ENCODE results near the gene DPP6.

Gene DPP6

GRCh38 chr7:154869436-154869835 is 817.2 kb downstream of the DPP6 start:
- no peak for DNase-seq

DNA sequence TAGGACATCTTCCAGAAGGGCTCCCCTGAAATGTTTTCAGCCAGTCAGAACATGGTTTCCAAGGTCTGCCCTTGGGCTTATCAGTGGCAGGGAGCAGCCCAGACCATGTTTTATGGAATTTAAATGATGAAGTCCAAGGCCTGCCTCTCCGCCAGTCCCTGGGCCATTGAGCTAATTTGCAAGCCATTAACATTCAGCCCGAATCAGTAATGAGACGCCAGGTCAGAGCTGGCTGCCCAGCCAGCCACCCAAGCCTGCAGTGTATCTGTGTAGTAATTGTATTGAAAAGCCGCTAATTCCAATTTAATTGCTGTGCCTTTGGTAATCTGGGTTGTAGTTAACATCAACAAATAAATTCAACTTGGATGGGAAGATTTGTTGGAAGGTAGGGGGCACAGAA is 819.3 kb downstream of the DPP6 start:
- DNase-seq: no peak

DNA sequence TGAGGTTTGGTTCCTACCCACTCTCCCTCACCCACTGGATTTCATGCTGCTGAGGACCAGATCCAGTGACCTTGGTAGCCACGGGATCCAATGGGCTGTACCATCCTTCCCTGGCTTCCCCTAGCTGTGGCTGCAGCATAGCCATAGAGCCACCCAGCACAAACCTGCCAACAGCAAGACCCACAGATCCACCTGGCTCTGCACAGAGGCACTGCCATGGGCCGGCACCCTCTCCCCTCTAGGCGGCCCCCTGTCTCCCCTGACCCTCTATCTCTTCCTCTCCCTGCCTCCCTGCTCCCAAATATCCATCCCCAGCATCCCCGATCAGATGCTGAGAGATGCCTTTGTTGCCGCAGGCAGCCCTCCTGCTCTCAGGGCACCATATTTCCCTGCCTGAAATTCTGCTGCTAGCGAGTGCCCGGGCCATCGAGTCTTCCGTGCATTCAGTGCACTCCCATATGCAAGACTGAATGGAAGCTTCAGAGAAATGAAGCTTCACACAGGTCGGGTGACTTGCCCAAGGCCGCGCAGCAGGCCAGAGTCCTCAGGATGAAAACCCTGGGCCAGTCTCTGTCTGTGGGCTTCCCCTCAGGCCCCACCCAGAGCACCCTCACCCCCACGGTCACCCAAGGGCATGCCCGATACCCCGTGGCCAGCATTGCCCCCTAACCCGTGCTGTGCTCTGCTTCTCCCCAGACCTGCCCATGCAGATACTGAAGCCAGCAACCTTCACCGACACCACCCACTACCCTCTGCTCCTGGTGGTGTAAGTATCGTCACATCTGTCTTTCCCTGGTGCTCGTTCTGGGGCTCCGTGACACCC is 819.9 kb downstream of the DPP6 start:
- DNase-seq: no peak

DNA sequence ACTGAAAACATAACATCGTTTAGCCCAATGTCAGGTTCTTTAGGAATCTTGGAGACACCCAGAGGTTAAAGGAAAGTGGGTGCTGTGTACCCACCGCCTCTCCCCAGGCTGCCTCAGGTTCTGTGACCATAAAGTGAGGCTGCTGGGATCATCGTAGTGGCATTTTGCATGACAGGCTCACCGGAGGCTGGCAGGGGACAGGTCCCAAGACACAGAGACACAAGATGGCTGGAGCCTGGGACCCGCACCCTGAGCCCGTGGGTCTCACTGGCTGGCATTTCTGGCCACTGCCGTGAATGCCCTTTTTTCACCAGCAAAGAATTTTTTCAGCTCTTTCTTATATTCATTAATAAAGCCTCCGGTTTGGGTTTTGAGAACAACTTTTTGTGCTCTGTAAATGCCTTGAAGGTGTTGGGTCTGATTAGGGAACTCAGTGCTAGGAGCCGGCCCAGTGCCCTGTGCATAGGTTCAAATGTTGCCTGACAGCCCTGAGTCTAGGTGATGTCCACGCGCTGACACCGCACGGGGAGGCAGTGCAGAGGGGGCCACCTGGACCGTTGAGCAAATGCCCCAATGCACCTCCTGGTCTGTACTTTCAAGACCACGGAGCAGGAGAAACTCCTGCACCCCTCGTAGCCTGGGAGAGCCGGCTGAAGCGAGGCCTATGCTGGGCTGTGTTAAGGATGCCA is 820.8 kb downstream of the DPP6 start:
- no peak for DNase-seq

DNA sequence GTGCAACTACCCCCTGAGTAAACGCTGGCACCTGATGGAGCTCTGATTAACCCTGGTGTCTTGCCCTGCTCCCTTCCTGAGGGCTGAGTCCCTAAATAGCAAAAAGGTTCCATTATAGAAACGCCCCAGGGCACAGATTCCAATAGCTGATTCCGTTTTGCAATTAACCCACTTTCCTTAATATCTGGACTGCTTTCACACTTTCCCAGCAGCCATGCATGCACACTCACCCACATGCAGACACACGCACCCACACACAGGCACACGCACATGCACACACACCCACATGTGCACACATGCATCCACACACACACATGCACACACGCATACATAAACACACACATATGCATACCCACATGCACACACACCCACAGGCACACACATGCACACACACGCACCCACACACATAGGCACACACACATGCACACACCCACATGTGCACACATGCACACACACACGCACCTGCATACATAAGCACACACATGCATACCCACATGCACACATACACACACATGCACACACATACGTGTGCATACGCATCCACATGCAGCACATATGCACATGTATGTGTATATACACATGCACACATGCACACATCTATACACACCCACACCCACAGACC is 821.4 kb downstream of the DPP6 start:
- no peak for DNase-seq

DNA sequence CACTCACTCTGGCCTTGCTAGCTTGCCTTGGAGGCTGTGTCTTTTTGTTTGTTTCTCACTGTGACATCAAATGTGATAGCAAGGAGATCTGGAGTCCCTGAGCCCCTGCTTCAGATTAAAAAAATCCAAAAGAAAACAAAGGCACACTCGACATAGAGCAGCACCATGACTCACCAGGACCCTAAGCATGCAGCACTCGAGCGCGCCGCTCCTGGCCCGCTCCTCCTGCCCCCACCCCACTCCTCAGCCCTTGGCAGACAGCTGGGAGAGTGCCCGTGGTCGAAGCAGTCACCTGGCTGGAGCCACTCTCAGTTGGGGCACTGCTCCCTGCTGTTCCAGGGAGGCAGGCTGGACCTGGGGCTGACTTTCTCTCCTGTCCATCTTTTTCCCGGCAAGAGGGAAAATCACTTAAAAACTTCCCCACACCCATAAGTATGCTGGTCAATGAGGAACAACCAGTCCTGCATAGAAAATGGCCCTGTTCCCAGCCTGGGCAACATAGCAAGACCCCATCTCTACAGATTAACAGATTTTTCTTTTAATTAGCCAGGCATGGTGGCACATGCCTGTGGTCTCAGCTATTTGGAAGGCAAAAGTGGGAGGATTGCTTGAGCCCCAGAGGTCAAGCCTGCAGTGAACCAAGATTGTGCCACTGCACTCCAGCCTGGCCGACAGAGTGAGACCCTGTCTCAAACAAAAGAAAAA is 822.4 kb downstream of the DPP6 start:
- DNase-seq: no peak

DNA sequence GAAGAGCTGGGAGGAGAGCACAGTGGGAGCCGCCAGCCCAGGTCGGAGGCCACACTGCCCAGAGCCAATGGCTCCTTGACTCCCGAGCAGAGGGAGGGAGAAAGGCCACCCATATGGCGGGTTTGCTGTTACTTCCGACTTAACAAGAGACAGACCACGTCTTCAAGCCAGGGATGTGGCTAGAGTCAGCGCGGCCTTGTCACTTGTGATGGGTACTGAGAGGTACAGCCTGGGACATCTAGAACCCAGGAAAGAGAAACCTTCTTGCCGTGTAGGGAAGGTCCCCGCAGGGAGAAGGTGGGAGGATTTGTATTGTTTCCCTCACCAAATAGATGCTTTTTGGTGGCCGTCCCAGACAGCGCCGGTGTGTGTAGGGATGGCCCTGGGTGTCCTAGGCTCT is 823.1 kb downstream of the DPP6 start:
- no peak for DNase-seq

DNA sequence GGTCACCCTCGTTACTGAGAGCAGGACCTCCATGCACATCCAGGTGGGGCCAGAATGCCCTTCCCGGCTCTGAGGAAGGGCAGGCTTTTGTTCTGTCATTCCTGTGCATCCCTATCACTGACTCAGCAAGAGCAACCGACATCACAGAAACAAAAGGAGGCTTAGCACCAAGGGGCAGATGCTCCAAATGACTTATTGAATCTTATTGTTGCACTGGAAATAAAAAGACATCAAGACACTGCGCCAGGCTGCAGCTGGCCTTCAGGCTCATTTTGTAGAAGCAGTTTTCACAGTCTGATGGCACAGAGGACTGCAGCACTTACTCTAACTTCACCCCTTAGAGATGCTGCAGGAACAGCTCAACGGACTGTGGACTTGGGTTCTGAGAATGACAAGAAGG is 824.3 kb downstream of the DPP6 start:
- DNase-seq: no peak

DNA sequence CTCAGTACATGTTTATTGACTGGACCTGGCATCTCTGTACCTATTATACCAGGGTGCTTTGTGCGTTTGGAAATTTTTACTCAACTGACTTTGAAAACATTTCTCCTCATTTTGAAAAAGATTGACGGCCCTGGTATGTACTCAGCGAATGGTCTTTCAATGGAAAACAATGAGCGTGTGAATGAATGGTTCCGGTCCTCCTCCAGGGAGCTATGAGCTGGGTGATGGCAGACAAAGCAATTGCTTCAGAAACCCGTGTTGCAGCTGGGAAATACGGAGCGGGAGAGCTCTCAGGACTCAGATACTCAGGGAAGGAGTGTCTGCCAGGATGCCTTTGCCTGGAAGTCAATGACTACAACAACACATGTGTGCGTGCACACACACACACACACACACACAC is 824.8 kb downstream of the DPP6 start:
- no peak for DNase-seq

DNA sequence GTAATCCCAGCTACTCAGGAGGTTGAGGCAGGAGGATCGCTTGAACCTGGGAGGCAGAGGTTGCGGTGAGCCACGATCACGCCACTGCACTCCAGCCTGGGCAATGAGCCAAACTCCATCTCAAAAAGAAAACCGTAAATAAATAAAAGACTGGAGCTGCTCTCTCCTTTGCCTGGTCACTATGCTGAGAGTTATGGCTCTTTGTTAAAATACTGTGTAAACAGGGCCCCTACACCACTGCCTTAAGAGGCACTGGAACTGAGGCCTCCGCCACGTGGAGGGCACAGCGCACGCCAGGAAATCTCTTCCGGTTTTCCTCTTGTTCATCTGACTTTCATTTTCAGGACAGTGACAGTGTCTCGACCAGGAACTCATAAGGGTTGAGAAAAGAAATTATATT is 827.4 kb downstream of the DPP6 start:
- DNase-seq: no peak

- no peak for DNase-seq
These were observed 828.3 kb downstream of the DPP6 start for GRCh38 chr7:154880513-154880912.

DNA sequence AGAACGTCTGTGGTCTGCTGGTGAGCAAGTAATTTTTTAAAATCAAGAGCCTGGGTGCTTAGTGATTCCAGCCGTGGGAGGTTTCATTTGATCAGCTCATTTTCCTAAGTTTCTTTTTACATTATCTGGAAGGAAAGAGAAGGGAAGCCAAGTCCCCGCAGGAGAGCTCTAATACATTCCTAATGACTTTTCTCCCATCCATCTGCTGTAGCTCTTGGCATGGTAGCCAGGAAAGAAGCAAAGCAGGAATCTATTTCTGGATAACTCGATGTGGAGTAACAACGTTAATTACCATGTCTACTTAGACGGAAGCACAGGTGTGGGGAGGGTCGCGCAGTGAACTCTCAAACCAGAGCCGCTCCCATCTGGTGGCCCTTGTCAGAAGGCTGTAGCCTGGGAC is 828.8 kb downstream of the DPP6 start:
- DNase-seq: no peak

- DNase-seq: no peak
These were observed 829.3 kb downstream of the DPP6 start for GRCh38 chr7:154881526-154881925.

- no peak for DNase-seq
These were observed 830.8 kb downstream of the DPP6 start for GRCh38 chr7:154882931-154883474.

- no peak for DNase-seq
These were observed 832.2 kb downstream of the DPP6 start for GRCh38 chr7:154884348-154884920.

- no peak for DNase-seq
These were observed 834.4 kb downstream of the DPP6 start for GRCh38 chr7:154886591-154886990.

DNA sequence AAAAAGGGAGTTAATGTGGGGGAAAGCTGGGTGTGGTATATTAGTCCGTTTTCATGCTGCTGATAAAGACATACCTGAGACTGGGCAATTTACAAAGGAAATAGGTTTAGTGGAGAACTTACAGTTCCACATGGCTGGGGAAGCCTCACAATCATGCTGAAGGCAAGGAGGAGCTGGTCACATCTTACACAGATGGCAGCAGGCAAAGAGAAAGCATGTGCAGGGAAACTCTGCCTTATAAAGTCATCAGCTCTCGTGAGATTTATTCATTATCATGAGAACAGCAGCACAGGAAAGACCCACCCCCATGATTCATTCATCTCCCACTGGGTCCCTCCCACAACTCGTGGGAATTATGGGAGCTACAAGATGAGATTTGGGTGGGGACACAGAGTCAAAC is 836.5 kb downstream of the DPP6 start:
- no peak for DNase-seq

DNA sequence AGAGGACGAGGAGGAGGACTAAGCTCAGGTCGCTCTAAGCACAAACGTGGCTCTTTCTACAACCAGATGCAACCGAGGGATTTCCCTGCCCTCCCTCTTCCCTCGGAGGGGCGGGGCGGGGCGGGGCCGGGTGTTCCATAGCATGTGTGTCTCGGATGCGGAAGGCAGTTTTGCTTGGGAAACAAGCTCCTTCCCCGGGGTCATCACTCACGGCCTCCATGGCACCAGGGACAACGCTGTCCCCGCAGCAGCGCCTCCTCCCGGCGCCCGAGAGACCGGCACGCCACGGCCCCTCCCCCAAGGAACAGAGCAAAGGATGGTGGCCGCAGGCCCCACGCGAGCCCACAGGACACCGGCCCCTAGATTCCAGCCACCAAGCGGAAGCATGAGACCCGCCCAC is 840.3 kb downstream of the DPP6 start:
- DNase-seq: no peak

DNA sequence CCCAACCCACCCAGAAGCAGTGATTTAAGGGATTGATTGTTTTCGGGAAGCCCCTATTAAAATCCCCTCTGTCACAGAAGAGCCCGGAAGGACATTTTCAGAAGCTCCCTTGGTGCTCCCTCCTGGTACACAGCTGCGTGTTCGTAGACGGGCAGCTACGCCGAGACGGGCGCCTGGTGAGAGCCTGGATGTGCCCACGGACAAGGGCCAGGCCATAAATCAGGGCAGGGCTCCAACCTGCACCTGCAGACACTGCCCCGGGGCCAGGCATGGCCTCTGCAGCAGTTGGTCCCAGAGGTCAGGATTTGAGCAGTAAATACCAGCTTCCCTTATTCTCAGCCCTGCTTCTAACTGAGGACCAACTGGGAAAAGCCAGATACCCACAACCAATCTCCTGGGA is 843.9 kb downstream of the DPP6 start:
- no peak for DNase-seq

- DNase-seq: no peak
These were observed 847.0 kb downstream of the DPP6 start for GRCh38 chr7:154898973-154899855.

- DNase-seq: no peak
These were observed 847.7 kb downstream of the DPP6 start for GRCh38 chr7:154899862-154900261.

DNA sequence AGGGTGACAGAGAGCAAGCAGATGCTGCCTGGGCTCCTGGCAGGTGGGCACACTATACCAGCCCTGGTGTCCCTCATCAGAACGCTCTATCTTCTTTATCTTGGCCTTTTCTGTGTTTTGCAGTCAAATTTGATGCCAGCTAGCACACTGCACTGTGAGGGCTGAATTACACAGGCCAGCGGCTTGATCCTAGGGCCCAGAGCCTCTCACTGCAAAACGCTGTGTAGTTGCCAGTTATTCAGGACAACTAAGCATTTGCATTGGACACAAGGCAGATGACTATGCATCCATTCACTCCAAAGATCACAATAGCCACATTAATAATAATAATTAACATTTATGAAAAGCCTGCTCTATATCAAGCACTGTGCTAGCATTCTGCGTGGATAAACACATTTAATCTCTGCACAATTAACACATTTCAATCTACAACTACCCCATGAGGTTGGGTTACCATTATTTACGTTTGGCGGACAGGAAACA is 850.4 kb downstream of the DPP6 start:
- no peak for DNase-seq
